IPS DF 4.7 (cell line): ENCODE results near the gene ZNF546.
"Not testable (repeated sequence)": the region's sequence is repeated elsewhere in the genome, so short reads cannot be mapped to it uniquely, and the experiment has no call there.

Experiments used
- DNase-seq: peaks from one replicate; pipeline ENCODE4 v3.0.0-alpha.2; 2013; ENCODE audit warnings: low spot score; ENCODE audit errors: extremely low read depth

Gene ZNF546

GRCh38 chr19:39983695-39984300 is 13.1 kb upstream of the ZNF546 start:
- no peak for DNase-seq

- DNase-seq = no peak
Observed at GRCh38 chr19:39986643-39987042, 10.2 kb upstream of the ZNF546 start.

GRCh38 chr19:39987167-39987566 is 9.7 kb upstream of the ZNF546 start:
- DNase-seq = no peak

GRCh38 chr19:39987596-39987995 is 9.3 kb upstream of the ZNF546 start:
- DNase-seq = no peak

GRCh38 chr19:39993605-39994004 is 3.3 kb upstream of the ZNF546 start:
- no peak for DNase-seq

- no peak for DNase-seq
Observed at GRCh38 chr19:39994361-39994760, 2.5 kb upstream of the ZNF546 start.

- DNase-seq = no peak
Observed at GRCh38 chr19:39995794-39996193, 1.1 kb upstream of the ZNF546 start.

GRCh38 chr19:39996218-39996810 is 546 bp upstream of the ZNF546 start:
- DNase-seq = no peak

GRCh38 chr19:39997638-39998216 is 867 bp downstream of the ZNF546 start:
- no peak for DNase-seq

GRCh38 chr19:39998501-39998900 is 1.6 kb downstream of the ZNF546 start:
- no peak for DNase-seq

- no peak for DNase-seq
Observed at GRCh38 chr19:40005691-40006272, 8.9 kb downstream of the ZNF546 start.

- DNase-seq = no peak
Observed at GRCh38 chr19:40006273-40006691, 9.4 kb downstream of the ZNF546 start.

GRCh38 chr19:40009674-40010073 is 12.8 kb downstream of the ZNF546 start:
- DNase-seq = no peak

- DNase-seq = no peak
Observed at GRCh38 chr19:40013991-40014390, 17.1 kb downstream of the ZNF546 start.

- no peak for DNase-seq
Observed at GRCh38 chr19:40023969-40024368, 27.1 kb downstream of the ZNF546 start.

- DNase-seq = no peak
Observed at GRCh38 chr19:40025938-40026596, 29.2 kb downstream of the ZNF546 start.

- no peak for DNase-seq
Observed at GRCh38 chr19:40026597-40026970, 29.7 kb downstream of the ZNF546 start.

GRCh38 chr19:40033989-40034560 is 37.2 kb downstream of the ZNF546 start:
- DNase-seq = no peak

- DNase-seq = no peak
Observed at GRCh38 chr19:40035996-40036395, 39.1 kb downstream of the ZNF546 start.

- not testable (repeated sequence) for DNase-seq
Observed at GRCh38 chr19:40038047-40038446, 41.2 kb downstream of the ZNF546 start.

GRCh38 chr19:40041718-40042117 is 44.9 kb downstream of the ZNF546 start:
- not testable (repeated sequence) for DNase-seq

- DNase-seq = no peak
Observed at GRCh38 chr19:40053491-40053890, 56.6 kb downstream of the ZNF546 start.
